Thyroid gland (tissue), 4 donors: ENCODE results near the gene DPYSL3.
A peak's percentile ranks its signal among the peaks of the same experiment; 100 is the strongest.

Source experiments
- CTCF ChIP-seq, 6 experiments: fragments of 200-600 bp in 3 of 6; fragments of 450-650 bp in 3 of 6; sonication (generic) in 3 of 6; IDR thresholded peaks; one replicate each; pipeline ENCODE4 v1.5.1; 2016 to 2019; ENCODE audit warnings: antibody characterized with exemption in 6 of 6, mild to moderate bottlenecking in 2 of 6, inconsistent platforms in 1 of 6, moderate library complexity in 1 of 6
- POLR2A ChIP-seq, 2 donors: fragments of 450-650 bp; IDR thresholded peaks; one replicate each; pipeline ENCODE4 v1.6.1; 2017; ENCODE audit warnings: antibody characterized with exemption in 2 of 2, mild to moderate bottlenecking in 2 of 2, moderate library complexity in 1 of 2

- TF ChIP-seq CTCF (IDR thresholded peaks at IDR 0.05) (peak in 4 of 6 experiments; percentile 32 to 43 (median 38)), POLR2A (IDR thresholded peaks at IDR 0.05) (no peak)
These were observed 49.0 kb upstream of the DPYSL3 start for GRCh38 chr5:147558826-147559225.
